ENCODE results near the gene CAMLG. TPM values are rescaled to one million over a fixed set of nuclear protein-coding genes. Genes with fewer than 3 reads are reported as not detected.
"Not testable (repeated sequence)": the region's sequence is repeated elsewhere in the genome, so short reads cannot be mapped to it uniquely, and the experiment has no call there.

The CAMLG gene
- total RNA-seq, 1 donor from 2014 or later = 20.2 TPM

DNA sequence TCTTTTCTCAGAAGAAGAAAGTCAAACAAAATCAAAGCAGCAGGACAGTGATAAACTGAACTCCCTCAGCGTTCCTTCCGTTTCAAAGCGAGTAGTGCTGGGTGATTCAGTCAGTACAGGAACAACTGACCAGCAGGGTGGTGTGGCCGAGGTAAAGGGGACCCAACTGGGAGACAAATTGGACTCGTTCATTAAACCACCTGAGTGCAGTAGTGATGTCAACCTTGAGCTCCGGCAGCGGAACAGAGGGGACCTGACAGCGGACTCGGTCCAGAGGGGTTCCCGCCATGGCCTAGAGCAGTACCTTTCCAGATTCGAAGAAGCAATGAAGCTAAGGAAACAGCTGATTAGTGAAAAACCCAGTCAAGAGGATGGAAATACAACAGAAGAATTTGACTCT lies 2.7 kb downstream of the CAMLG start:
- H3K9me3 ChIP-seq (replicated peaks) = no peaks in the 10 kb centered on the region
- peaks cover 40% of the 10 kb centered on the region for H3K4me1 ChIP-seq
- no peak for DNase-seq
- H3K27ac ChIP-seq (replicated peaks) = no peak overlapping the region
- H3K27me3 ChIP-seq (ENCODE audit: low read depth) = no peaks in the 10 kb centered on the region
- H3K36me3 ChIP-seq = peaks cover 17% of the 10 kb centered on the region
- H3K4me3 ChIP-seq = no peak overlapping the region
- intact Hi-C loops (cut with micrococcal nuclease) = no loop called here
- no peak for TF ChIP-seq CTCF (IDR thresholded peaks at IDR 0.05; ENCODE audit: borderline replicate concordance)

- peaks cover 17% of the 10 kb centered on the region for H3K36me3 ChIP-seq
- no peak for TF ChIP-seq CTCF (IDR thresholded peaks at IDR 0.05; ENCODE audit: borderline replicate concordance)
- no peak for DNase-seq
- H3K27me3 ChIP-seq (ENCODE audit: low read depth) = no peaks in the 10 kb centered on the region
- no peak overlapping the region for H3K4me3 ChIP-seq
- peaks cover 40% of the 10 kb centered on the region for H3K4me1 ChIP-seq
- H3K27ac ChIP-seq (replicated peaks) = no peak overlapping the region
- no peaks in the 10 kb centered on the region for H3K9me3 ChIP-seq (replicated peaks)
- intact Hi-C loops (cut with micrococcal nuclease) = no loop called here
Measured at GRCh38 chr5:134742134-134742533, 3.8 kb downstream of the CAMLG start.

DNA sequence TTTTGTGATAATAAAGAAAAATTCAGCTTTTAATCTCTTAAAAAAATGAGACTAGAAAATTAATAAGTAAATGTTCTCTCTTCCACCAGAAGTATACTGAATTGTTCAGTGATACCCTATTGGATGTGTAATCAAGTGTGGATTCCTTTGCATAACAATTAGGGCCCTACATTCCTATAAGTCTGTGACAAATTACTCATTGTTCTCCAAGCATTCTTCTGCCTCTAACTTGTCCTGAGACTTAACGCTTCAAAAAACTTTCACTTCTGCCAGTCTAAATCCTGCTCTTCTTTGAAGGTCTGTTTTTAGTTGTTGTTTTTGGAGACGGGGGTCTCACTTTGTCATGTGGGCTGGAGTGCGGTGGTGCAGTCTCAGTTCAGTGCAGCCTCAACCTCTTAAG lies 11.1 kb downstream of the CAMLG start:
- intact Hi-C loops (cut with micrococcal nuclease) = no loop called here
- H3K4me3 ChIP-seq = no peak overlapping the region
- H3K9me3 ChIP-seq (replicated peaks) = no peaks in the 10 kb centered on the region
- H3K4me1 ChIP-seq = no peaks in the 10 kb centered on the region
- H3K36me3 ChIP-seq = peaks cover 22% of the 10 kb centered on the region
- DNase-seq = no peak
- no peak for TF ChIP-seq CTCF (IDR thresholded peaks at IDR 0.05; ENCODE audit: borderline replicate concordance)
- no peaks in the 10 kb centered on the region for H3K27me3 ChIP-seq (ENCODE audit: low read depth)
- no peak overlapping the region for H3K27ac ChIP-seq (replicated peaks)

DNA sequence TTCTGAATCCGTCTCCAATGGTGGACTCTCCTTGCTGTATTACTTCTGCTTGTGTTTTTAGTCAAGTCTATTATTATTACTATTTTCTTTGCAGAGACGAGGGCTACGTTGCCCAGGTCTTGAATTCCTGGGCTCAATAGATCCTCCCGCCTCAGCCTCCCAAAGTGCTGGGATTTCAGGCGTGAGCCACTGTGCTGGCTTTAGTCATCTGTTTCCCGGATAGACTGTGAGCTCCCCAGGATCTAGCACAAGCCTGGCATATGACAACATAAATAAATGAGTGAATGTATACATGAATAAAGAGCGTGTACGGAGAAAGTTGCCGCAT lies 19.8 kb downstream of the CAMLG start:
- H3K9me3 ChIP-seq (replicated peaks) = no peaks in the 10 kb centered on the region
- H3K27me3 ChIP-seq (ENCODE audit: low read depth) = no peaks in the 10 kb centered on the region
- peak overlapping the region; percentile 100 for H3K4me3 ChIP-seq
- TF ChIP-seq CTCF (IDR thresholded peaks at IDR 0.05; ENCODE audit: borderline replicate concordance) = no peak
- H3K27ac ChIP-seq (replicated peaks) = peak overlapping the region; percentile 87
- intact Hi-C loops (cut with micrococcal nuclease) = no loop called here
- H3K4me1 ChIP-seq = peaks cover 47% of the 10 kb centered on the region
- no peak for DNase-seq
- no peaks in the 10 kb centered on the region for H3K36me3 ChIP-seq

DNA sequence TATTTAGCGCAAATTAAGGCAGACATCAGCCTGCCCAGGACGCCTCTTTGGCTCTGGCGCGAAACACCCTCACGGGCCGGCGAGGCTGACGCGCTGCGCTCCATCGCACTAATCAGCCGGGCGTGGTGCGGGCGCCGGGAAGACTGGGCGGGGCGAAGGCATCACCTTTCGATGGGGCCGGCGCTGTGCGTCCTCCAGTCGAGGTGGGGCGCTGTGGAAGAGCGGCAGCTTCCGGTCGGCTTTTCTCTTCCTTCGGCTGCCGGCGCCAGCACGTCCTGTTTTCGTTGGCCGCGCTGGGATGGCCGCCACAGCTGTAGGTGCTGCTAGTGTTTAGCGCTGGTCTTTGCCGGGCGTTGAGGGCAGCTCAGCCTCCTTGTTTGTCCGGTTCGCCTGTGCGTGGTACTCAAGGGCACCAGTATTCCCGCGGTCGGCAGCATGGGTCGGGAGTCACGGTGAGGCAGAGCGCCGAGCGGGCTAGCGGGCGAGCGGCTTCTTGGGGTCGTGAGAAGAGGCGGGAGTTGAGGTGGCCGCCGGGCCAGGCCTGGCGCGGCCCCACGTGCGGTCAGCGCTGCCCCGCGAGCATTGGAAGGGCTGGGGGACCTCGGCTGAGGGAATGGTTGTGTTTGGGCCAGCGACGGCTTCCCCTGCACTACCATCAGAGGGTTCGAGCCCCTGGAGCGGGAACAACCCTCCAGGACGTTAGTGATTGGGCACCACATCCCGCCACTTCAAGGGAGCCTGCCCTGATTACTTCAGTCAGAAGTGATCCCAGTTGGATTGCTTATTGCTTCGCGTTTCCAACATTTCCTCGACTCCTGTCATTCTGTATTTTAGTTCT lies 20.4 kb downstream of the CAMLG start, which contains the start of gene DDX46:
Gene DDX46, plus strand, starts transcription at position 276 of the 838 bp plus-strand sequence. Its CDS starts 160 bp downstream, at position 436.
- TF ChIP-seq CTCF (IDR thresholded peaks at IDR 0.05; ENCODE audit: borderline replicate concordance) = peak; percentile 77
- H3K4me3 ChIP-seq = peak within 1 kb of the TSS; percentile 100
- no peaks in the 10 kb centered on the region for H3K27me3 ChIP-seq (ENCODE audit: low read depth)
- peaks cover 3% of the 10 kb centered on the region for H3K36me3 ChIP-seq
- H3K27ac ChIP-seq (replicated peaks) = peak within 1 kb of the TSS; percentile 87
- intact Hi-C loops (cut with micrococcal nuclease) = no loop called here
- peak; percentile 94 for DNase-seq
- peaks cover 49% of the 10 kb centered on the region for H3K4me1 ChIP-seq
- no peaks in the 10 kb centered on the region for H3K9me3 ChIP-seq (replicated peaks)

DNA sequence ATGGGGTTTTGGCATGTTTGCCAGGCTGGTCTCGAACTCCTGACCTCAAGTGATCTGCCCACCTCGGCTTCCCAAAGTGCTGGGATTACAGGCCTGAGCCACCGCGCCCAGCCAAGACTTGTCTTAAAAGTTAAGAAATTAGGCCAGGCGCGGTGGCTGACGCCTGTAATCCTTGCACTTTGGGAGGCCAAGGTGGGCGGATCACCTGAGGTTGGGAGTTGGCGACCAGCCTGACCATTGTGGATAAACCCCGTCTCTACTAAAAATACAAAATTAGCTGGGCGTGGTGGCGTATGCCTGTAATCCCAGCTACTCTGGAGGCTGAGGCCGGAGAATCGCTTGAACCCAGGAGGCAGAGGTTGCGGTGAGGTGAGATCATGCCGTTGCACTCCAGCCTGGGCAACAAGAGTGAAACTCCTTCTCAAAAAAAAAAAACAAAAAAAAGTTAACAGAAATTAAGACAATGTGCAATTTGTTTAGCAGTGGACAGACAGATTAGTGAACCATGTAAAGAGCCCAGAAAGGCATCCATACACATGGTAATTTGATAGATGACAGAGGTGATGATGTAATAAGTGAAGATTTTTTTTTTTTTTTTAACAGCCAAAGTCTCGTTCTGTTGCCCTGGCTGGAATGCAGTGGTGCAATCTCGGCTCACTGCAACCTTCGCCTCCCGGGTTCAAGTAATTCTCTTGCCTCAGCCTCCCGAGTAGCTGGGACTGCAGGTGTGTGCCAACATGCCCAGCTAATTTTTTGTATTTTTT lies 29.4 kb downstream of the CAMLG start:
- H3K4me3 ChIP-seq; intact Hi-C loops (cut with micrococcal nuclease); DNase-seq; H3K27me3 ChIP-seq (ENCODE audit: low read depth); H3K9me3 ChIP-seq (replicated peaks); H3K27ac ChIP-seq (replicated peaks); H3K4me1 ChIP-seq: not testable (repeated sequence)
- peaks cover 92% of the 10 kb centered on the region for H3K36me3 ChIP-seq

Measured in left ventricle myocardium inferior (tissue), 1 donor.